Neural cell (in vitro differentiated cells): ENCODE data around the gene MIEF1.

Experiments
- EP300 ChIP-seq: fragments of 450-650 bp; conservative IDR thresholded peaks from 2 replicates; pipeline ENCODE4 v1.6.1; 2014; ENCODE audit warnings: antibody characterized with exemption, mild to moderate bottlenecking, moderate library complexity; ENCODE audit not compliant: poor library complexity, severe bottlenecking
- EZH2 ChIP-seq: fragments of 200-600, 300-800 bp; shearing (Covaris generic), sonication (generic); IDR thresholded peaks from 2 replicates; pipeline ENCODE4 v1.6.1; 2014; ENCODE audit warnings: antibody characterized with exemption, low read length, borderline replicate concordance, mild to moderate bottlenecking; ENCODE audit not compliant: insufficient read depth, poor library complexity, severe bottlenecking
- RAD21 ChIP-seq: fragments of 450-650 bp; conservative IDR thresholded peaks from 2 replicates; pipeline ENCODE4 v1.6.1; 2014; ENCODE audit warnings: antibody characterized with exemption, mild to moderate bottlenecking, moderate library complexity
- TF ChIP-seq, protein P1 (sequence below): fragments of 450-650 bp; IDR thresholded peaks from 2 replicates; pipeline ENCODE4 v1.5.1; 2014; ENCODE audit warnings: antibody characterized with exemption, mild to moderate bottlenecking, moderate library complexity; ENCODE audit not compliant: poor library complexity, severe bottlenecking
- TF ChIP-seq, protein P2 (sequence below): IDR thresholded peaks from 2 replicates; pipeline ENCODE4 v1.6.1; 2012; ENCODE audit warnings: borderline replicate concordance

- TF ChIP-seq, protein P1, sequence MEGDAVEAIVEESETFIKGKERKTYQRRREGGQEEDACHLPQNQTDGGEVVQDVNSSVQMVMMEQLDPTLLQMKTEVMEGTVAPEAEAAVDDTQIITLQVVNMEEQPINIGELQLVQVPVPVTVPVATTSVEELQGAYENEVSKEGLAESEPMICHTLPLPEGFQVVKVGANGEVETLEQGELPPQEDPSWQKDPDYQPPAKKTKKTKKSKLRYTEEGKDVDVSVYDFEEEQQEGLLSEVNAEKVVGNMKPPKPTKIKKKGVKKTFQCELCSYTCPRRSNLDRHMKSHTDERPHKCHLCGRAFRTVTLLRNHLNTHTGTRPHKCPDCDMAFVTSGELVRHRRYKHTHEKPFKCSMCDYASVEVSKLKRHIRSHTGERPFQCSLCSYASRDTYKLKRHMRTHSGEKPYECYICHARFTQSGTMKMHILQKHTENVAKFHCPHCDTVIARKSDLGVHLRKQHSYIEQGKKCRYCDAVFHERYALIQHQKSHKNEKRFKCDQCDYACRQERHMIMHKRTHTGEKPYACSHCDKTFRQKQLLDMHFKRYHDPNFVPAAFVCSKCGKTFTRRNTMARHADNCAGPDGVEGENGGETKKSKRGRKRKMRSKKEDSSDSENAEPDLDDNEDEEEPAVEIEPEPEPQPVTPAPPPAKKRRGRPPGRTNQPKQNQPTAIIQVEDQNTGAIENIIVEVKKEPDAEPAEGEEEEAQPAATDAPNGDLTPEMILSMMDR = no peak
- TF ChIP-seq RAD21 (no peak), EP300 (no peak), EZH2 (no peak)
- TF ChIP-seq, protein P2, sequence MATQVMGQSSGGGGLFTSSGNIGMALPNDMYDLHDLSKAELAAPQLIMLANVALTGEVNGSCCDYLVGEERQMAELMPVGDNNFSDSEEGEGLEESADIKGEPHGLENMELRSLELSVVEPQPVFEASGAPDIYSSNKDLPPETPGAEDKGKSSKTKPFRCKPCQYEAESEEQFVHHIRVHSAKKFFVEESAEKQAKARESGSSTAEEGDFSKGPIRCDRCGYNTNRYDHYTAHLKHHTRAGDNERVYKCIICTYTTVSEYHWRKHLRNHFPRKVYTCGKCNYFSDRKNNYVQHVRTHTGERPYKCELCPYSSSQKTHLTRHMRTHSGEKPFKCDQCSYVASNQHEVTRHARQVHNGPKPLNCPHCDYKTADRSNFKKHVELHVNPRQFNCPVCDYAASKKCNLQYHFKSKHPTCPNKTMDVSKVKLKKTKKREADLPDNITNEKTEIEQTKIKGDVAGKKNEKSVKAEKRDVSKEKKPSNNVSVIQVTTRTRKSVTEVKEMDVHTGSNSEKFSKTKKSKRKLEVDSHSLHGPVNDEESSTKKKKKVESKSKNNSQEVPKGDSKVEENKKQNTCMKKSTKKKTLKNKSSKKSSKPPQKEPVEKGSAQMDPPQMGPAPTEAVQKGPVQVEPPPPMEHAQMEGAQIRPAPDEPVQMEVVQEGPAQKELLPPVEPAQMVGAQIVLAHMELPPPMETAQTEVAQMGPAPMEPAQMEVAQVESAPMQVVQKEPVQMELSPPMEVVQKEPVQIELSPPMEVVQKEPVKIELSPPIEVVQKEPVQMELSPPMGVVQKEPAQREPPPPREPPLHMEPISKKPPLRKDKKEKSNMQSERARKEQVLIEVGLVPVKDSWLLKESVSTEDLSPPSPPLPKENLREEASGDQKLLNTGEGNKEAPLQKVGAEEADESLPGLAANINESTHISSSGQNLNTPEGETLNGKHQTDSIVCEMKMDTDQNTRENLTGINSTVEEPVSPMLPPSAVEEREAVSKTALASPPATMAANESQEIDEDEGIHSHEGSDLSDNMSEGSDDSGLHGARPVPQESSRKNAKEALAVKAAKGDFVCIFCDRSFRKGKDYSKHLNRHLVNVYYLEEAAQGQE = no peak
Measured at GRCh38 chr22:39524089-39524752, 22.1 kb downstream of the MIEF1 start.
